ENCODE data around the gene SCN5A. TPM values are rescaled to one million over a fixed set of nuclear protein-coding genes. Genes with fewer than 3 reads are reported as not detected.

Gene SCN5A
- polyA plus RNA-seq, 1 donor from 2014 or later, result not detected

GRCh38 chr3:38573556-38573955 lies 75.9 kb downstream of the SCN5A start:
- no peaks in the 10 kb centered on the region for H3K79me2 ChIP-seq (replicated peaks; ENCODE audit: insufficient read depth, low read length)
- H3K27me3 ChIP-seq (ENCODE audit: insufficient read depth, low read depth, low read length), result no peaks in the 10 kb centered on the region
- H3K4me3 ChIP-seq (ENCODE audit: low read length), result no peak overlapping the region
- no peak overlapping the region for H3K4me2 ChIP-seq (ENCODE audit: low read length)
- no peak overlapping the region for H3K9ac ChIP-seq (ENCODE audit: low read length)
- H3K9me3 ChIP-seq (ENCODE audit: low read length), result no peaks in the 10 kb centered on the region
- H3K36me3 ChIP-seq (ENCODE audit: insufficient read depth, low read length), result no peaks in the 10 kb centered on the region
- H3K27ac ChIP-seq (ENCODE audit: low read length), result no peak overlapping the region
- no peaks in the 10 kb centered on the region for H3K9me2 ChIP-seq (ENCODE audit: insufficient read depth, low read length)
- H4K20me1 ChIP-seq (ENCODE audit: insufficient read depth), result no peaks in the 10 kb centered on the region
- TF ChIP-seq POLR2AphosphoS5 (IDR thresholded peaks at IDR 0.05), result no peak
- TF ChIP-seq TAF1 (IDR thresholded peaks at IDR 0.05; ENCODE audit: low read depth), result no peak
- TF ChIP-seq EZH2 (IDR thresholded peaks at IDR 0.05; ENCODE audit: borderline replicate concordance, insufficient read depth, low read length, poor library complexity, severe bottlenecking), result no peak
- TF ChIP-seq MXI1 (conservative IDR thresholded peaks at IDR 0.05; ENCODE audit: poor library complexity, severe bottlenecking), result no peak
- no peak for TF ChIP-seq REST (IDR thresholded peaks at IDR 0.05; ENCODE audit: borderline replicate concordance)
- no peak for TF ChIP-seq SMC3 (conservative IDR thresholded peaks at IDR 0.05; ENCODE audit: poor library complexity)
- no peak for TF ChIP-seq RAD21 (conservative IDR thresholded peaks at IDR 0.05)
- no peak for TF ChIP-seq EP300 (conservative IDR thresholded peaks at IDR 0.05; ENCODE audit: poor library complexity, severe bottlenecking)
- no peak for TF ChIP-seq CTCF (IDR thresholded peaks at IDR 0.05; ENCODE audit: poor library complexity, severe bottlenecking)
- H2AFZ ChIP-seq (ENCODE audit: low read depth, low read length), result no peak overlapping the region
- H3F3A ChIP-seq (ENCODE audit: insufficient read depth, low read length, poor library complexity, severe bottlenecking), result no peaks in the 10 kb centered on the region

GRCh38 chr3:38573111-38573510 lies 76.4 kb downstream of the SCN5A start:
- Histone ChIP-seq H3K27ac (ENCODE audit: low read length) (no peak overlapping the region), H3K9ac (ENCODE audit: low read length) (no peak overlapping the region), H3K79me2 (replicated peaks; ENCODE audit: insufficient read depth, low read length) (no peaks in the 10 kb centered on the region), H3K27me3 (ENCODE audit: insufficient read depth, low read depth, low read length) (no peaks in the 10 kb centered on the region), H3K36me3 (ENCODE audit: insufficient read depth, low read length) (no peaks in the 10 kb centered on the region), H3F3A (ENCODE audit: insufficient read depth, low read length, poor library complexity, severe bottlenecking) (no peaks in the 10 kb centered on the region), H3K9me2 (ENCODE audit: insufficient read depth, low read length) (no peaks in the 10 kb centered on the region), H3K4me2 (ENCODE audit: low read length) (no peak overlapping the region), H3K9me3 (ENCODE audit: low read length) (no peaks in the 10 kb centered on the region), H3K4me3 (ENCODE audit: low read length) (no peak overlapping the region), H2AFZ (ENCODE audit: low read depth, low read length) (no peak overlapping the region), H4K20me1 (ENCODE audit: insufficient read depth) (no peaks in the 10 kb centered on the region)
- TF ChIP-seq TAF1 (IDR thresholded peaks at IDR 0.05; ENCODE audit: low read depth) (no peak), EP300 (conservative IDR thresholded peaks at IDR 0.05; ENCODE audit: poor library complexity, severe bottlenecking) (no peak), MXI1 (conservative IDR thresholded peaks at IDR 0.05; ENCODE audit: poor library complexity, severe bottlenecking) (no peak), SMC3 (conservative IDR thresholded peaks at IDR 0.05; ENCODE audit: poor library complexity) (no peak), POLR2AphosphoS5 (IDR thresholded peaks at IDR 0.05) (no peak), RAD21 (conservative IDR thresholded peaks at IDR 0.05) (no peak)

Measured in neural cell (in vitro differentiated cells).